K562 (cell line): Measurements from ENCODE around the gene ZNF155. TPM values are rescaled to one million over a fixed set of nuclear protein-coding genes. Genes with fewer than 3 reads are reported as not detected.

Experiments
- ATAC-seq: fragments of 200-7000 bp; cut with Tn5 transposase; 3 replicates; pipeline ENCODE4 v1.9.1; 2020; ENCODE audit warnings: moderate library complexity
- BruUV-seq: library from RNA; stranded (reverse); fragments of 400-500 nt; replicated peaks from 2 replicates; lab custom pipeline; 2021; lab: Mats Ljungman, UMichigan
- CTCF ChIA-PET: fragments of 300-600 bp; formaldehyde crosslinking; extraction: SDS; loops from one replicate; lab custom pipeline; 2021; ENCODE audit warnings: low intra/inter-chr PET ratio; lab: Yijun Ruan, JAX
- POLR2A ChIA-PET: fragments of 300-600, 350-650 bp; sonication (Branson Sonifier 250); formaldehyde crosslinking; extraction: SDS; loops from one replicate; lab custom pipeline; 2021; ENCODE audit warnings: antibody characterized with exemption, inconsistent platforms; lab: Yijun Ruan, JAX
- DNase-seq, 4 experiments: peaks; one replicate each; pipeline versions ENCODE4 v3.0.0 to v3.0.0-alpha.2; 2011 to 2018; ENCODE audit warnings: low spot score in 3 of 4, mixed read lengths in 3 of 4; ENCODE audit errors: extremely low read depth in 1 of 4
- FAIRE-seq: peaks from 2 replicates; lab custom pipeline; 2011; peaks lifted over from hg19 to GRCh38; lab: Jason Lieb, UNC
- H2AFZ ChIP-seq: 2 replicates; pipeline ENCODE4 v1.6.0; 2011; ENCODE audit warnings: low read depth, low read length, control low read depth, inconsistent platforms
- H3K27ac ChIP-seq: fragments of 200-600 bp; 3 replicates; pipeline ENCODE4 v1.8.0; 2011; ENCODE audit warnings: low read depth, mild to moderate bottlenecking, control low read depth, inconsistent platforms, low read length, moderate library complexity, mixed read lengths; ENCODE audit errors: extremely low read depth
- H3K27me3 ChIP-seq, 2 experiments: fragments of 300-600 bp in 1 of 2; 2 replicates in 1 of 2; 3 replicates in 1 of 2; pipeline versions ENCODE4 v1.6.0 to v1.8.0; 2011; ENCODE audit warnings: inconsistent platforms in 2 of 2, low read length in 2 of 2, mild to moderate bottlenecking in 1 of 2, mixed read lengths in 1 of 2, moderate library complexity in 1 of 2; ENCODE audit not compliant: control insufficient read depth in 2 of 2, insufficient read depth in 2 of 2
- H3K36me3 ChIP-seq: fragments of 300-600 bp; 3 replicates; pipeline ENCODE4 v1.8.0; 2011; ENCODE audit warnings: mild to moderate bottlenecking, low read length, inconsistent platforms; ENCODE audit not compliant: control insufficient read depth, insufficient read depth
- H3K4me1 ChIP-seq, 2 experiments: fragments of 200-600 bp in 1 of 2; replicated peaks in 1 of 2; 2 replicates in 1 of 2; 3 replicates in 1 of 2; pipeline versions ENCODE4 v1.5.1 to v1.8.0; 2011; ENCODE audit warnings: inconsistent platforms in 2 of 2, low read length in 2 of 2, mild to moderate bottlenecking in 1 of 2, mixed read lengths in 1 of 2, moderate library complexity in 1 of 2; ENCODE audit not compliant: control insufficient read depth in 2 of 2, insufficient read depth in 2 of 2
- H3K4me2 ChIP-seq: 2 replicates; pipeline ENCODE4 v1.6.1; 2011; ENCODE audit warnings: low read length, control low read depth, inconsistent platforms, mixed read lengths; ENCODE audit not compliant: insufficient read depth
- H3K4me3 ChIP-seq: fragments of 200-600 bp; sonication (generic), shearing (Covaris generic); 2 replicates; pipeline ENCODE4 v1.5.1; 2016; ENCODE audit warnings: control low read depth, inconsistent platforms
- H3K79me2 ChIP-seq: fragments of 200-600 bp; 3 replicates; pipeline ENCODE4 v1.8.0; 2011; ENCODE audit warnings: low read length, inconsistent platforms; ENCODE audit not compliant: control insufficient read depth, insufficient read depth
- H3K9ac ChIP-seq, 2 experiments: 2 replicates each; pipeline versions ENCODE4 v1.6.0 to v1.6.1; 2011; ENCODE audit warnings: low read depth in 2 of 2, low read length in 2 of 2, control low read depth in 1 of 2, inconsistent platforms in 1 of 2, mild to moderate bottlenecking in 1 of 2, mixed read lengths in 1 of 2; ENCODE audit not compliant: insufficient read depth in 1 of 2
- H3K9me1 ChIP-seq: one replicate; pipeline ENCODE4 v1.6.0; 2011; ENCODE audit warnings: inconsistent platforms, mild to moderate bottlenecking, low read length, moderate library complexity; ENCODE audit not compliant: control insufficient read depth, insufficient read depth
- H3K9me3 ChIP-seq: replicated peaks from 2 replicates; pipeline ENCODE4 v1.5.1; 2011; ENCODE audit warnings: low read depth, low read length, inconsistent platforms; ENCODE audit not compliant: control insufficient read depth, insufficient read depth
- H4K20me1 ChIP-seq: replicated peaks from 2 replicates; pipeline ENCODE4 v1.6.1; 2011; ENCODE audit warnings: low read length, inconsistent platforms, mixed read lengths; ENCODE audit not compliant: control insufficient read depth, insufficient read depth
- CEBPB ChIP-seq: fragments of 450-650 bp; IDR thresholded peaks from 2 replicates; pipeline ENCODE4 v1.6.1; 2016; ENCODE audit warnings: missing genetic modification characterization, missing compliant biosample characterization
- KHSRP ChIP-seq: fragments of 450-650 bp; IDR thresholded peaks from 2 replicates; pipeline ENCODE4 v1.6.1; 2017
- PATZ1 ChIP-seq: fragments of 250-450 bp; sonication (Bioruptor Pico); IDR thresholded peaks from 2 replicates; pipeline ENCODE4 v1.5.0; 2020; ENCODE audit warnings: mild to moderate bottlenecking, borderline replicate concordance
- PHF8 ChIP-seq: fragments of 200-600 bp; sonication (generic); IDR thresholded peaks from 2 replicates; pipeline ENCODE4 v1.6.1; 2012; ENCODE audit warnings: mixed run types, mild to moderate bottlenecking, inconsistent platforms, low read length, moderate library complexity, borderline replicate concordance
- PHTF2 ChIP-seq: fragments of 250-450 bp; sonication (Bioruptor Pico); IDR thresholded peaks from 2 replicates; pipeline ENCODE4 v1.5.0; 2021; ENCODE audit warnings: mild to moderate bottlenecking
- POLR2G ChIP-seq: fragments of 200-400 bp; formaldehyde crosslinking; IDR thresholded peaks from 2 replicates; pipeline ENCODE4 v1.6.1; 2017; ENCODE audit warnings: low read depth, mild to moderate bottlenecking, antibody characterized with exemption, low read length, moderate library complexity
- ZFX ChIP-seq: sonication (generic); formaldehyde crosslinking; IDR thresholded peaks from 2 replicates; pipeline ENCODE4 v1.8.0; 2022; ENCODE audit warnings: mild to moderate bottlenecking, missing genetic modification reagents, moderate library complexity
- ZKSCAN3 ChIP-seq: fragments of 250-450 bp; sonication (Bioruptor Pico); IDR thresholded peaks from 2 replicates; pipeline ENCODE4 v1.4.0; 2020
- ZNF316 ChIP-seq: fragments of 450-650 bp; IDR thresholded peaks from 2 replicates; pipeline ENCODE4 v1.6.1; 2016
- ZNF583 ChIP-seq: fragments of 250-450 bp; sonication (Bioruptor Pico); IDR thresholded peaks from 2 replicates; pipeline ENCODE4 v1.4.0; 2020
- whole genome bisulfite sequencing: fragments of 100-300 bp; shearing (Covaris generic); methylation state at CpG from one replicate; pipeline ENCODE4 v1.1.6; 2016; ENCODE audit warnings: low coverage, mixed read lengths; ENCODE audit not compliant: insufficient coverage; ENCODE audit errors: missing lambda C conversion rate; 5-methylcytosine and 5-hydroxymethylcytosine counted together
- in situ Hi-C: fragments of 300-500 bp; cut with MboI; formaldehyde crosslinking; loops from 4 replicates; pipeline ENCODE4 v1.15.0; 2018; ENCODE audit warnings: inconsistent platforms, mixed read lengths
- intact Hi-C: fragments of 100-400 bp; cut with micrococcal nuclease; formaldehyde crosslinking; loops from 2 replicates; pipeline ENCODE4 v1.14.2; 2022
- polyA plus RNA-seq, 8 experiments: library from polyadenylated mRNA; depleted of rRNA in 4 of 8; stranded (reverse) in 5 of 8; unstranded in 3 of 8; fragments of >200 nt; fragmentation: Nextera tagmentation in 2 of 8; fragmentation: Illumina TruSeq in 1 of 8; extraction: Ambion mirVana in 2 of 8; extraction: Trizol in 1 of 8; gene quantifications; 2 replicates each; pipeline versions ENCODE4 v1.2.1 to v1.2.3, GENCODE V29; 2011 to 2014; ENCODE audit warnings: inconsistent platforms in 1 of 8, missing spikeins in 1 of 8
- total RNA-seq, 7 experiments: library from RNA; depleted of rRNA in 6 of 7; stranded (reverse); fragments of >200 nt in 6 of 7; fragmentation: Illumina TruSeq in 2 of 7; extraction: Trizol in 2 of 7; gene quantifications; 2 replicates each; pipeline versions ENCODE4 v1.2.1 to v1.2.3, GENCODE V29; 2011 to 2021; ENCODE audit warnings: low replicate concordance in 1 of 7
- TF ChIP-seq, protein P1 (sequence below): sonication (generic); formaldehyde crosslinking; IDR thresholded peaks from 2 replicates; pipeline ENCODE4 v1.4.0; 2020; ENCODE audit warnings: mild to moderate bottlenecking, missing genetic modification reagents
- TF ChIP-seq, protein P2 (sequence below): fragments of 450-650 bp; IDR thresholded peaks from 2 replicates; pipeline ENCODE4 v1.6.1; 2017; ENCODE audit warnings: antibody characterized with exemption, mild to moderate bottlenecking

ZNF155 gene
- total and polyA plus RNA-seq, 9 of the 15 experiments (the other 6 are each of a cell fraction or from before 2014, with no cell fraction given), result 0.09 to 0.76 (median 0.37) TPM

- TF ChIP-seq POLR2G, result peak; percentile 69
- peak; percentile 45; the same call in 1 of the 2 replicates for TF ChIP-seq ZFX (CRISPR knock-in tag)
- no peak for TF ChIP-seq ZNF583 (CRISPR knock-in tag)
- TF ChIP-seq PHF8, result peak; percentile 69; the same call in 1 of the 2 replicates
- TF ChIP-seq, all 486 proteins: peak for 70
Measured at GRCh38 chr19:44025217-44025936, 41.4 kb downstream of the ZNF155 start, which contains the start of gene ZNF222 (continued).

DNA sequence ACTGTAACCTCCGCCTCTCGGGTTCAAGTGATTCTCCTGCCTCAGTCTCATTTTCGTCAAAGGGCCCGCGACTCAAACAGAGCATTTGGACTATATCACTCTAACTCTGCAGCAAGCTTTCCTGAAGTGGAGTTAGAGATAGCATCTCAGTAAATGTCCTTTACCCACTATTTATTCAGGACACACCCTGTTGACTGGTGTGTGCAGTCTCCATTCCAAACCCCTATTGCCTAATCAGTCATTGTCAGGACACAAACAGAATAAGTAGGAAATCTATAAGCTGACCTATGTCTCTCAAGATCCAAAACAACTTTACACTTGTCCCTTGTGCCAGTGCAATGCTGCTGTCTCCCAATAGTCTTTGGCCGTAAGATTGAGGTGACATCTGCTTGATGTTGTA, 42.6 kb downstream of the ZNF155 start:
- Histone ChIP-seq H2AFZ (no peak overlapping the region), H3K27ac (no peak overlapping the region), H3K4me1 (peaks cover 3 to 4% of the 10 kb centered on the region in 2 experiments; a peak in 1 of 5 replicates), H3K9ac (no peak overlapping the region), H3K36me3 (peaks cover 4% of the 10 kb centered on the region; the same call in 1 of the 3 replicates), H3K4me3 (no peak overlapping the region), H3K79me2 (peaks cover 5% of the 10 kb centered on the region; the same call in 1 of the 3 replicates), H3K27me3 (no peaks in the 10 kb centered on the region), H3K9me3 (peaks cover 3% of the 10 kb centered on the region; the same call in 1 of the 2 replicates), H3K4me2 (no peak overlapping the region), H3K9me1 (no peaks in the 10 kb centered on the region), H4K20me1 (no peaks in the 10 kb centered on the region)
- 63% methylated on average over 6 of the region's 6 CpGs for WGBS
- DNase-seq, result no peak
- ChIA-PET CTCF (no interaction called here), POLR2A (interaction anchor here (1.5 kb wide), 1 partner anchor 26 kb away, joined by 3 read pairs; no protein-coding TSS in a partner anchor)
- no TSS peak for BruUV-seq
- no peak for ATAC-seq
- intact Hi-C loops (no loop called here), in situ Hi-C loops (no loop called here)
- FAIRE-seq, result no peak
- TF ChIP-seq KHSRP, result no peak
- no peak for TF ChIP-seq ZKSCAN3 (CRISPR knock-in tag)
- TF ChIP-seq, protein P1, sequence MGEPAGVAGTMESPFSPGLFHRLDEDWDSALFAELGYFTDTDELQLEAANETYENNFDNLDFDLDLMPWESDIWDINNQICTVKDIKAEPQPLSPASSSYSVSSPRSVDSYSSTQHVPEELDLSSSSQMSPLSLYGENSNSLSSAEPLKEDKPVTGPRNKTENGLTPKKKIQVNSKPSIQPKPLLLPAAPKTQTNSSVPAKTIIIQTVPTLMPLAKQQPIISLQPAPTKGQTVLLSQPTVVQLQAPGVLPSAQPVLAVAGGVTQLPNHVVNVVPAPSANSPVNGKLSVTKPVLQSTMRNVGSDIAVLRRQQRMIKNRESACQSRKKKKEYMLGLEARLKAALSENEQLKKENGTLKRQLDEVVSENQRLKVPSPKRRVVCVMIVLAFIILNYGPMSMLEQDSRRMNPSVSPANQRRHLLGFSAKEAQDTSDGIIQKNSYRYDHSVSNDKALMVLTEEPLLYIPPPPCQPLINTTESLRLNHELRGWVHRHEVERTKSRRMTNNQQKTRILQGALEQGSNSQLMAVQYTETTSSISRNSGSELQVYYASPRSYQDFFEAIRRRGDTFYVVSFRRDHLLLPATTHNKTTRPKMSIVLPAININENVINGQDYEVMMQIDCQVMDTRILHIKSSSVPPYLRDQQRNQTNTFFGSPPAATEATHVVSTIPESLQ (CRISPR knock-in tag), result no peak
- TF ChIP-seq, protein P2, sequence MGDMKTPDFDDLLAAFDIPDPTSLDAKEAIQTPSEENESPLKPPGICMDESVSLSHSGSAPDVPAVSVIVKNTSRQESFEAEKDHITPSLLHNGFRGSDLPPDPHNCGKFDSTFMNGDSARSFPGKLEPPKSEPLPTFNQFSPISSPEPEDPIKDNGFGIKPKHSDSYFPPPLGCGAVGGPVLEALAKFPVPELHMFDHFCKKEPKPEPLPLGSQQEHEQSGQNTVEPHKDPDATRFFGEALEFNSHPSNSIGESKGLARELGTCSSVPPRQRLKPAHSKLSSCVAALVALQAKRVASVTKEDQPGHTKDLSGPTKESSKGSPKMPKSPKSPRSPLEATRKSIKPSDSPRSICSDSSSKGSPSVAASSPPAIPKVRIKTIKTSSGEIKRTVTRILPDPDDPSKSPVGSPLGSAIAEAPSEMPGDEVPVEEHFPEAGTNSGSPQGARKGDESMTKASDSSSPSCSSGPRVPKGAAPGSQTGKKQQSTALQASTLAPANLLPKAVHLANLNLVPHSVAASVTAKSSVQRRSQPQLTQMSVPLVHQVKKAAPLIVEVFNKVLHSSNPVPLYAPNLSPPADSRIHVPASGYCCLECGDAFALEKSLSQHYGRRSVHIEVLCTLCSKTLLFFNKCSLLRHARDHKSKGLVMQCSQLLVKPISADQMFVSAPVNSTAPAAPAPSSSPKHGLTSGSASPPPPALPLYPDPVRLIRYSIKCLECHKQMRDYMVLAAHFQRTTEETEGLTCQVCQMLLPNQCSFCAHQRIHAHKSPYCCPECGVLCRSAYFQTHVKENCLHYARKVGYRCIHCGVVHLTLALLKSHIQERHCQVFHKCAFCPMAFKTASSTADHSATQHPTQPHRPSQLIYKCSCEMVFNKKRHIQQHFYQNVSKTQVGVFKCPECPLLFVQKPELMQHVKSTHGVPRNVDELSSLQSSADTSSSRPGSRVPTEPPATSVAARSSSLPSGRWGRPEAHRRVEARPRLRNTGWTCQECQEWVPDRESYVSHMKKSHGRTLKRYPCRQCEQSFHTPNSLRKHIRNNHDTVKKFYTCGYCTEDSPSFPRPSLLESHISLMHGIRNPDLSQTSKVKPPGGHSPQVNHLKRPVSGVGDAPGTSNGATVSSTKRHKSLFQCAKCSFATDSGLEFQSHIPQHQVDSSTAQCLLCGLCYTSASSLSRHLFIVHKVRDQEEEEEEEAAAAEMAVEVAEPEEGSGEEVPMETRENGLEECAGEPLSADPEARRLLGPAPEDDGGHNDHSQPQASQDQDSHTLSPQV, result no peak
- no peak for TF ChIP-seq PATZ1 (CRISPR knock-in tag)
- TF ChIP-seq ZNF316, result no peak
- no peak for TF ChIP-seq PHTF2
- 0 out of 2 replicates have a peak, but pooled peaks have one; percentile 24 for TF ChIP-seq CEBPB
